Measurements from ENCODE around the gene TRIM33. TPM values are rescaled to one million over a fixed set of nuclear protein-coding genes. Genes with fewer than 3 reads are reported as not detected.

Gene TRIM33
- total RNA-seq, 1 experiment from 2014 or later, result 53.8 TPM

DNA sequence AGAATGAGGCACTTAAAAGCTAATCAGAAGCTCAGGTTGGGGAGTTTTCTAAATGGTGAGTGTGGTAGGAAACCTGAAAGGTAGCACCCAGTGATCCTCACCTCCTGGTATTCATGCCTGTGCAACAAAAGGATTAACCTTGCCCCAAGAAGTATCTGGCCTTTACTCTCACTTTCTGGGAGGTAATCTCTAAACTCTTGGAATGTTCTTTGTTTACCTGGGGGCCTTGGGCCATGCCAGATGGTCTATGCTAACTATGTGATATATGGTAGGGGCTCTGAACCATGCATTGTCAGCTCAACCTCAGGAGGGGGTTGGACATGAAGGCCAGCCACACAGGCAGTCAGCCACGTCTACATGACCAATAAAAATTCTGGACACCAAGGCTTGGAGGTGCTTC lies 24.4 kb upstream of the TRIM33 start:
- H4K5ac ChIP-seq (ENCODE audit: insufficient read length, low read depth, low read length), result no peak overlapping the region
- H3K9ac ChIP-seq (ENCODE audit: extremely low read depth, insufficient read length, low read length), result no peak overlapping the region
- no peak for TF ChIP-seq CTCF (conservative IDR thresholded peaks at IDR 0.05)
- no peak overlapping the region for H3K18ac ChIP-seq (ENCODE audit: insufficient read length, low read depth, low read length)
- WGBS (ENCODE audit: extremely low coverage, insufficient read length, low lambda C conversion rate), result no CpG with 5 or more reads among the region's 1 CpG
- no peak overlapping the region for H2BK15ac ChIP-seq (ENCODE audit: low read depth, low read length)
- no peak overlapping the region for H3K23ac ChIP-seq (ENCODE audit: insufficient read length, low read depth, low read length)
- H2BK12ac ChIP-seq (ENCODE audit: insufficient read length, low read depth, low read length), result no peak overlapping the region
- H3K4me1 ChIP-seq (ENCODE audit: insufficient read depth, low read length), result no peaks in the 10 kb centered on the region
- H3K4me2 ChIP-seq (ENCODE audit: insufficient read depth, insufficient read length, low read length), result no peak overlapping the region
- no peaks in the 10 kb centered on the region; a peak in 1 of 7 replicates for H3K36me3 Mint-ChIP-seq (ENCODE audit: insufficient read depth in 1 of 3, low read depth in 3 of 3)
- DNase-seq, result no peak
- no peak overlapping the region for H2BK5ac ChIP-seq (ENCODE audit: insufficient read length, low read length)
- no peaks in the 10 kb centered on the region for H3K79me2 ChIP-seq (ENCODE audit: insufficient read depth, low read length)
- no peaks in the 10 kb centered on the region for H3K9me3 Mint-ChIP-seq
- H2AFZ ChIP-seq (ENCODE audit: low read length), result no peak overlapping the region
- no peaks in the 10 kb centered on the region for H3K79me1 ChIP-seq (ENCODE audit: insufficient read depth, low read depth, low read length, poor library complexity, severe bottlenecking)
- H2AK5ac ChIP-seq (ENCODE audit: insufficient read length, low read length), result no peak overlapping the region
- no peak overlapping the region for H3T11ph ChIP-seq (ENCODE audit: low read length)
- H3K27me3 Mint-ChIP-seq (ENCODE audit: low read depth), result peaks cover 3% of the 10 kb centered on the region; the same call in 1 of the 2 replicates
- no peak overlapping the region for H2BK20ac ChIP-seq (ENCODE audit: low read depth, low read length, poor library complexity, severe bottlenecking)
- H3K27ac Mint-ChIP-seq, result no peak overlapping the region
- no peak overlapping the region for H3K14ac ChIP-seq (ENCODE audit: insufficient read depth, low read length)
- H4K20me1 ChIP-seq (ENCODE audit: control insufficient read depth, insufficient read depth, insufficient read length), result no peaks in the 10 kb centered on the region
- H3K23me2 ChIP-seq (ENCODE audit: insufficient read length, low read depth, low read length, poor library complexity, severe bottlenecking), result no peaks in the 10 kb centered on the region
- H3K56ac ChIP-seq (ENCODE audit: insufficient read length, low read depth, low read length), result no peak overlapping the region
- H4K8ac ChIP-seq (replicated peaks; ENCODE audit: insufficient read length, low read depth, low read length), result no peak overlapping the region
- no peak overlapping the region for H4K91ac ChIP-seq (ENCODE audit: insufficient read length, low read depth, low read length)
- no peak overlapping the region for H3K4ac ChIP-seq (ENCODE audit: low read depth, low read length)
- no peak overlapping the region for H3K27ac ChIP-seq (ENCODE audit: insufficient read length, low read depth, low read length)
- H3K27me3 ChIP-seq (ENCODE audit: insufficient read depth, low read length), result no peaks in the 10 kb centered on the region
- no peaks in the 10 kb centered on the region for H3K9me3 ChIP-seq (ENCODE audit: control insufficient read depth, low read depth, low read length)
- H2BK120ac ChIP-seq (ENCODE audit: low read depth, low read length, poor library complexity, severe bottlenecking), result no peak overlapping the region
- 0 out of 4 replicates have a peak, but pooled peaks cover 2 to 3% of the 10 kb centered on the region in 2 experiments for H3K4me1 Mint-ChIP-seq
- no peak overlapping the region for H3K4me3 Mint-ChIP-seq

Measured in H9 (cell line).